ENCODE measurements around the gene TMEM132E.
A peak's percentile ranks its signal among the peaks of the same experiment; 100 is the strongest.

Gene TMEM132E

GRCh38 chr17:34562387-34562786 is 17.0 kb upstream of the TMEM132E start:
- Histone ChIP-seq H3K9ac (ENCODE audit: low read depth, low read length) (no peak overlapping the region), H3K27ac (ENCODE audit: low read length) (no peak overlapping the region), H2AFZ (ENCODE audit: low read depth, low read length) (no peak overlapping the region), H3K9me3 (ENCODE audit: insufficient read depth, low read length, severe bottlenecking) (no peaks in the 10 kb centered on the region), H3K4me3 (ENCODE audit: low read depth in 1 of 2, low read length in 2 of 2) (no peak overlapping the region), H3K4me1 (ENCODE audit: insufficient read depth, low read length) (no peaks in the 10 kb centered on the region), H4K20me1 (ENCODE audit: insufficient read depth, low read length) (no peaks in the 10 kb centered on the region), H3K36me3 (ENCODE audit: insufficient read depth, low read length) (no peaks in the 10 kb centered on the region), H3K79me2 (ENCODE audit: insufficient read depth, low read length) (no peaks in the 10 kb centered on the region), H3K4me2 (ENCODE audit: insufficient read depth, low read length) (no peak overlapping the region), H3K27me3 (ENCODE audit: insufficient read depth, low read length, poor library complexity) (peaks cover 35% of the 10 kb centered on the region)
- TF ChIP-seq EZH2 (IDR thresholded peaks at IDR 0.05; ENCODE audit: borderline replicate concordance, low read depth, low read length, severe bottlenecking) = no peak
- peak; percentile 55 for TF ChIP-seq CTCF (IDR thresholded peaks at IDR 0.05; ENCODE audit: borderline replicate concordance, extremely low read depth, low read length, poor library complexity, severe bottlenecking)
- 0 out of 3 replicates have a peak, but pooled peaks have one; percentile 45 for ATAC-seq (ENCODE audit: insufficient read depth, low read depth)
- peak; percentile 8 for DNase-seq

GRCh38 chr17:34565713-34566112 is 13.7 kb upstream of the TMEM132E start:
- H3K27me3 ChIP-seq (ENCODE audit: insufficient read depth, low read length, poor library complexity) = peaks cover 40% of the 10 kb centered on the region

GRCh38 chr17:34566201-34566600 is 13.2 kb upstream of the TMEM132E start:
- H3K4me1 ChIP-seq (ENCODE audit: insufficient read depth, low read length) = no peaks in the 10 kb centered on the region
- H3K4me3 ChIP-seq (ENCODE audit: low read depth in 1 of 2, low read length in 2 of 2) = no peak overlapping the region

More at GRCh38 chr17:34565713-34566112, 13.7 kb upstream of the TMEM132E start:
- Histone ChIP-seq H3K79me2 (ENCODE audit: insufficient read depth, low read length) (no peaks in the 10 kb centered on the region), H3K4me1 (ENCODE audit: insufficient read depth, low read length) (no peaks in the 10 kb centered on the region), H3K27ac (ENCODE audit: low read length) (no peak overlapping the region), H3K36me3 (ENCODE audit: insufficient read depth, low read length) (no peaks in the 10 kb centered on the region), H3K4me3 (ENCODE audit: low read depth in 1 of 2, low read length in 2 of 2) (no peak overlapping the region), H3K9ac (ENCODE audit: low read depth, low read length) (no peak overlapping the region), H2AFZ (ENCODE audit: low read depth, low read length) (no peak overlapping the region), H3K9me3 (ENCODE audit: insufficient read depth, low read length, severe bottlenecking) (no peaks in the 10 kb centered on the region), H4K20me1 (ENCODE audit: insufficient read depth, low read length) (no peaks in the 10 kb centered on the region), H3K4me2 (ENCODE audit: insufficient read depth, low read length) (no peak overlapping the region)
- DNase-seq = no peak
- TF ChIP-seq EZH2 (IDR thresholded peaks at IDR 0.05; ENCODE audit: borderline replicate concordance, low read depth, low read length, severe bottlenecking) = no peak
- TF ChIP-seq CTCF (IDR thresholded peaks at IDR 0.05; ENCODE audit: borderline replicate concordance, extremely low read depth, low read length, poor library complexity, severe bottlenecking) = no peak
- no peak for ATAC-seq (ENCODE audit: insufficient read depth, low read depth)

More at GRCh38 chr17:34566201-34566600, 13.2 kb upstream of the TMEM132E start:
- Histone ChIP-seq H3K9ac (ENCODE audit: low read depth, low read length) (no peak overlapping the region), H3K27me3 (ENCODE audit: insufficient read depth, low read length, poor library complexity) (peaks cover 40% of the 10 kb centered on the region), H3K4me2 (ENCODE audit: insufficient read depth, low read length) (no peak overlapping the region), H4K20me1 (ENCODE audit: insufficient read depth, low read length) (no peaks in the 10 kb centered on the region), H3K79me2 (ENCODE audit: insufficient read depth, low read length) (no peaks in the 10 kb centered on the region), H3K27ac (ENCODE audit: low read length) (no peak overlapping the region), H3K9me3 (ENCODE audit: insufficient read depth, low read length, severe bottlenecking) (no peaks in the 10 kb centered on the region), H2AFZ (ENCODE audit: low read depth, low read length) (no peak overlapping the region), H3K36me3 (ENCODE audit: insufficient read depth, low read length) (no peaks in the 10 kb centered on the region)
- TF ChIP-seq EZH2 (IDR thresholded peaks at IDR 0.05; ENCODE audit: borderline replicate concordance, low read depth, low read length, severe bottlenecking) (no peak), CTCF (IDR thresholded peaks at IDR 0.05; ENCODE audit: borderline replicate concordance, extremely low read depth, low read length, poor library complexity, severe bottlenecking) (no peak)
- DNase-seq (no peak), ATAC-seq (ENCODE audit: insufficient read depth, low read depth) (no peak)
